NCI-H2081 (cell line): ENCODE data around the gene DCUN1D5.

Experiments
- DNase-seq, 2 experiments: peaks; one replicate each; lab custom pipeline; 2025; lab: John Stamatoyannopoulos, UW

The DCUN1D5 gene

GRCh38 chr11:103091801-103092524 lies at the start of gene DCUN1D5:
DCUN1D5 (minus strand) TSS chr11:103092160; CDS start chr11:103091872, 288 bp downstream.
- DNase-seq = peak; percentile 91 to 96

DNA sequence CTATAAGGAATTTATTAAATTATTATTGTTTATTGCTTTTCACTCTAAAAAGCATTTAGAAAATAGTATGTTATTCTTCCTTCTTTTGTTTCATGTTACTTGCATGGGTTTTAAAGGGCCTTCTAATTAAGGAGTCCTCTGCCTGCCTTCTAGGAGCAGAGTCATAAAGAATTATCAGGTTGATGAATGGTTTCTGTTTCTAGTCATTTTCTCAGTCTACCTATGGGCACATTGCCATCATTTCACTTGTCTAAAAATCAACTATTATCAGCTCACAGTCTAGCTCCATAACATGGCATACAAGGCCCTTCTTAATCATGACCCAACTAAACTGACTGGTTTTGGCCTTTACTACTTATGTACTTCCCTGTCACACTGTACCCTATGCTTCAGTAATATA lies 33.5 kb upstream of the DCUN1D5 start:
- no peak for DNase-seq

- DNase-seq = no peak
Observed at GRCh38 chr11:103114836-103115235, 22.9 kb upstream of the DCUN1D5 start.

DNA sequence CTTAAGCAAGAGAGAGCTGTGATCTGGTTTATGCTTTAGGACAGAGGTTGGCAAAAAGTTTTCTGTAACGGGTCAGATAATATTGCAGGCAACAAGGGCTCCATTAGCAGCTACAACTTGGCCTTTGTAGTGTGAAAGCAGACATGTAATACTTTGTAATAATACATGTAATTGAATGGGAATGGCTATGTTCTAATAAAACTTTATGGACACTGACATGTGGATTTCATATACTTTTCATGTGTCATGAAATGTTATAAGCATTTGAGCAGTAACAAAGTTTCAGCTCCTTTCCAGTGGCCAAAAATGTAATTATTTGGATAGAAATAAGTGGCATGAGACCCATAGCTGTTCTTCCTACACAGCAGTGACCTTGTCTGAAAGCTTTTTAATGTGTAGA lies 20.4 kb upstream of the DCUN1D5 start:
- no peak for DNase-seq

- DNase-seq = no peak
Observed at GRCh38 chr11:103111400-103111799, 19.4 kb upstream of the DCUN1D5 start.

- no peak for DNase-seq
Observed at GRCh38 chr11:103110391-103110790, 18.4 kb upstream of the DCUN1D5 start.

- DNase-seq = no peak
Observed at GRCh38 chr11:103109818-103110388, 17.9 kb upstream of the DCUN1D5 start.

DNA sequence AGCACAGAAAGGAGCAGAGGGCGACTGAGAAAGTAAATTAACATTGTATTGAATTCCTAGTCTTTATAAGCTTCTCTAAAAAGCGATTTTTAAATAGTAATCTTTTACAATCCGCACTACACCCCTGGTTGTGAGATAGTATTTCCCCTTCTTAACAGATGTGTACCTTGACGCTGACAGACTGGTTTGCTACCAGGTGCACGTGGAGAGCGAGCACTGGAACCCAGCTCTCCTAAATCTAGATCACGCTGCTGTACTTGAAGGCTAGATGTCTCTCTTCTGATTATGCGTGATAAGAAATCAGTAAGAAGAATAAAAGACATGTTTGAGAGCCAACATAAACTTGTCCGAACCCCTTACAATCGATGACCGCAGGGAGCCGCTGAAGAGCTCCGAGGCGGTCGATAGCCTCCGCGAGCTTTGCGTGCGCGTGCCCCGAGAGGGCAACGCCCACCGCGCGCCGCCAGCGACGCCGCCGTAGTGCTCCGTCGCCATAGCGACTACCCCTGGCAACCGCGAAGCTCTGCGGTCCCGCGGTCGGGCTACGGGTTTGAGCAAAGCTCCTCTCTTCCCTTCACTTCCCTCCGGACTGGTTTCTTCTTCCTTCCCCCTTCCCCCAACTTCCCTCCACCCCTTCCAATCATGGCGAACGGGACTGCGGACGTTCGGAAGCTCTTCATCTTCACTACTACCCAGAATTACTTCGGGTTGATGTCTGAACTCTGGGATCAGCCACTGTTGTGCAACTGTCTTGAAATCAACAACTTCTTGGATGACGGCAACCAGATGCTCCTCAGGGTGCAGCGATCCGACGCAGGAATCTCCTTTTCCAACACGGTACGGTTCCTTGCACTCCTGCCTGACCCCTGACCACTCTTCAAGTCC lies 17.2 kb upstream of the DCUN1D5 start, which contains the start of gene DYNC2H1:
Gene DYNC2H1, plus strand, starts transcription at position 494 of the 885 bp plus-strand sequence. Its CDS starts 149 bp downstream, at position 643.
- DNase-seq = peak; percentile 84 to 94

DNA sequence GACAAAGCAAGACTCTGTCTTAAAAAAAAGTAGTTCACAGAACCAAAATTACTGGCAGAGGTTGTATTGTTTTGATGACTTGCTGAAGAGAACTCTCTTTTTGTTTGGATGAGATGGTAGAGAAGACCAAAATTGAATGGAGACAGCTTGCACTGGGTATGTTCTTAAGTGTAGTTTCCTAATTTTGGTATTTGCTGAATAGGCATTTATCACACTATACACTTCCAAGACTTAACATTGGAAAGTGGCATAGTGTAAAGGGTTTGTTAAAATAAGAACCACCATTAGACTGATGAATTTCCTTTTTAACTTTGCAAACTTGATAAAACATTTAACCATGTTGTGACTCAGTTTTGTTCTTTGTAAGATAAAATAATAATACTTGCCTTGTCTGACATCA lies 5.3 kb upstream of the DCUN1D5 start:
- no peak for DNase-seq

GRCh38 chr11:103091064-103091800 lies 728 bp downstream of the DCUN1D5 start:
- DNase-seq = peak; percentile 58 to 77

DNA sequence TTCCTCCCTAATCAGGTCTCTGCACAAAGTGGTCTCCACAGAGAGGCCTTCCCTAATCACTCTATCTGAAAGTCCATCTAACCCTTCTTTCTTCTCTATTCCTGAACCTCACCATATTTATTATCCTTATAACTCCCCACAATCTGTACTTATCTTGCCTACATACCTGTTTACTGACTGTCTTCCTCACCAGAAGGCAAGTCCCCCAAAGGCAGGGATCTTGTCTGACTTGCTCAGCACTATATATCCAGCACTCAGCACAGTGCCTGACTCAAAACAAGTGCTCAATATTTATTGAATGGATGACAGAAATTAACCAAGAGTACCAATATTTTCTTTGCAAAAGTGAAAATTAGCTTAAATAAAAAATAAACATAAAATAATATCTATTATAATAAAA lies 5.5 kb downstream of the DCUN1D5 start:
- DNase-seq = no peak

GRCh38 chr11:103085758-103086365 lies 6.1 kb downstream of the DCUN1D5 start:
- DNase-seq = no peak

DNA sequence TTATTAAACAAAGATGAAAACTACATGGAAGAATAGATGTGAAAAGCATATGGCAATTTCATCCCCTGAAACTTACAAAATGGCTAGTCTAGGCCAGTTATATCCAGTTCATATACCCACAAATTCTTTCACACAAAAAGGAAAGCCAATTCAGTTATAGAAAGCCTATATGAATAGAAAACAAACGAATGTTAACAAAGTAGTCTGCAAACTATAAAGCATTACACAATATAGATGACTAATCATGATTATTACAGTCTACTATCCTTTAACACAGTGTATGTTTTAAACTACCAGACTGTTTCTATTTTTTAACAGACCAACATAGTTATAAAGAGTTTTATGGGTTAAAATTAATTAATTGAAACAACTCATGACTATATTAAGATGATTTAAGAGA lies 12.1 kb downstream of the DCUN1D5 start:
- no peak for DNase-seq

GRCh38 chr11:103078710-103079109 lies 13.2 kb downstream of the DCUN1D5 start:
- no peak for DNase-seq

GRCh38 chr11:103077554-103077953 lies 14.4 kb downstream of the DCUN1D5 start:
- DNase-seq = no peak

- DNase-seq = no peak
Observed at GRCh38 chr11:103076361-103076760, 15.6 kb downstream of the DCUN1D5 start.

DNA sequence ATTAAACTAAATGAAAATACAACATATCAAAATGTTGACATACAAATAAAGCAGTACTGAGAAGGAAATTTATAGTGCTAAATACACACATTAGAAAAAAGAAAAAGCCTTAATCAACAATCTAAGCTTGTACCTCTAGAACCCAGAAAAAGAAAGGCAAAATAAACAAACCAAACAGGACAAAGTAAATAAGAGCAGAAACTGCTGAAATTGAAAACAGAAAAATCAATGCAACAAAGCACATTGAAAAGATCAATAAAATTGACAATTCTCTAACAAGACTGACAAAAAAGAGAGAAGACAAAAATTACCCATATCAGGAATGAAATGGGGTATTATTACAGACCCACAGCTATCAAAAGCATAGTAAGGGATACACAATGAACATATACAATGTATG lies 21.0 kb downstream of the DCUN1D5 start:
- DNase-seq = no peak

DNA sequence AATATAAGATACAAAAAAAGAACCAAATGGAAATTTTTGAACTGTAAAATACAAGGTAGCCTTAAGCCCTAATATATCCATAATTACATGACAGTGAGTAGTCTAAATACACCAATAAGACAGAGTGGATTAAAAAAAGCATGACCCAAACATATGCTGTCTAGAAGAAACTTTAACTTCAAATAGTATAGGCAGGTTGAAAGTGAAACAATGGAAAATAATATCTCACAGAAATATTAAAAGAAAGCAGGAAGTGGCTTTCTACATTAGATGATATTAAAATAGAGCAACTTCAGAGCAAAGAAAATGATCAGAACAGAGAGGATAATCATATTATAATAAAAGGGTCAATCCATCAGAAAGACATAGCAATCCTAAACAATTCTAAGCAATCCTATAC lies 21.8 kb downstream of the DCUN1D5 start:
- DNase-seq = no peak

GRCh38 chr11:103069367-103069766 lies 22.6 kb downstream of the DCUN1D5 start:
- no peak for DNase-seq

DNA sequence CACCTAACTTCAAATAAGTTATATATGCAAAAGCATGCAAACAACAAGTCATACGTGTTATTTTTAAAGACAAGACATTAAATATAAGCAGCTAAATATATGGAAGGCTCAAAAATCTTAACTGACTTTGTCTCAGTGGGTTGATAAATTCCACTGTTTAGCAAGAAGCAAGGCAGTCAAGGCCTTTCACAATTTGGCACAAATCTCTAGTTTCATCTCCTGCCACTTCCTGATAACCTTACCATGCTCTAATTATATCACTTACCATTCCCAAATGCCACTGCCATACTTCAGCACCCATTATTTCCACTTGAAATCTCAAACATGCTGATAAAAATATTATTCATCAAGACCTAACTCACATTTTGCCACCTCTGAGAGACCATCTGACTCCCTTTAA lies 24.8 kb downstream of the DCUN1D5 start:
- DNase-seq = no peak

DNA sequence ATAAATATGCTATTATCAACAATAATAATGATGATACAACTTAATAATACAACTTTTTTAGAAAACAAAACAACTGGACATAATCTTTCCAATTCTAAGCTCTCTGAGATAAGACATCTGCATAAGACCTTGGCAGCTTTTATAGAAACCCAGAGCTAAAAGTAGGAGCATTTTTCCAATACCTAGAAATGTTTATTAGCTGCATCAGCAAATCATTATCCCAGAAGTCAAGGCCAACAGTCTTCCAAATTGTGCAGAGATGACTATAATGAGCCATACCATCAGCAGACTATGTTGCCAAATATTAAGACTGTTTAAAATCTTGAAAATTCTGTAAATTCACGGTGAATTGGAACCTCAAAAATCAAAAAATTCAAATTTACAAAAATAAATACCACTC lies 30.3 kb downstream of the DCUN1D5 start:
- DNase-seq = no peak
